Measurements from ENCODE around the gene AFAP1L2. TPM values are rescaled to one million over a fixed set of nuclear protein-coding genes. Genes with fewer than 3 reads are reported as not detected.

The AFAP1L2 gene
- total RNA-seq, 4 donors from 2014 or later = 3.7 to 18.8 (median 4.5) TPM

- TF ChIP-seq, protein P1, sequence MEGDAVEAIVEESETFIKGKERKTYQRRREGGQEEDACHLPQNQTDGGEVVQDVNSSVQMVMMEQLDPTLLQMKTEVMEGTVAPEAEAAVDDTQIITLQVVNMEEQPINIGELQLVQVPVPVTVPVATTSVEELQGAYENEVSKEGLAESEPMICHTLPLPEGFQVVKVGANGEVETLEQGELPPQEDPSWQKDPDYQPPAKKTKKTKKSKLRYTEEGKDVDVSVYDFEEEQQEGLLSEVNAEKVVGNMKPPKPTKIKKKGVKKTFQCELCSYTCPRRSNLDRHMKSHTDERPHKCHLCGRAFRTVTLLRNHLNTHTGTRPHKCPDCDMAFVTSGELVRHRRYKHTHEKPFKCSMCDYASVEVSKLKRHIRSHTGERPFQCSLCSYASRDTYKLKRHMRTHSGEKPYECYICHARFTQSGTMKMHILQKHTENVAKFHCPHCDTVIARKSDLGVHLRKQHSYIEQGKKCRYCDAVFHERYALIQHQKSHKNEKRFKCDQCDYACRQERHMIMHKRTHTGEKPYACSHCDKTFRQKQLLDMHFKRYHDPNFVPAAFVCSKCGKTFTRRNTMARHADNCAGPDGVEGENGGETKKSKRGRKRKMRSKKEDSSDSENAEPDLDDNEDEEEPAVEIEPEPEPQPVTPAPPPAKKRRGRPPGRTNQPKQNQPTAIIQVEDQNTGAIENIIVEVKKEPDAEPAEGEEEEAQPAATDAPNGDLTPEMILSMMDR (IDR thresholded peaks at IDR 0.05) = no peak
- ATAC-seq (ENCODE audit: low FRiP score) = no peak
These were observed 151.4 kb downstream of the AFAP1L2 start for GRCh38 chr10:114252883-114253282.

DNA sequence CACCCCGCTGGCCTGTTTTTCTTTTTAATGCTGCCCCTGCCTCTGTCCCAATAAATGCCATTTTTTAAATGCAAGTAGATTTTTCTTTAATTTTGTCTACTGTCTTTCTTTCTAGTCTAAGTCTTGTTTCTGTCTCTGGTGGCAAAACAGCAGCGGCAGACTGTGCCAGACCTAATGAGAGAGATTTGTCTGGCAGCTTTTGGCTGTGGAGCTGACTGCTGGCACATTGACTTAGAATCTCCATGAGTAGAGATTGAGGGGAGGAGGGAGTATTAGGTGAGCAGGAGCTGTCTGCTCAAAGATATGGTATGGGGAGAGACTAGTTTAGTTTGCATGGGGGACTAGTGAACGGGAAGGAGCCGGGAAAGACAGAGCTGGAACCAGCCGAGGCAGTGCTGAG, 152.2 kb downstream of the AFAP1L2 start:
- ATAC-seq (ENCODE audit: low FRiP score) = no peak
- TF ChIP-seq, protein P1 (IDR thresholded peaks at IDR 0.05) = no peak
- DNase-seq (ENCODE audit: low spot score) = no peak

More at GRCh38 chr10:114252883-114253282, 151.4 kb downstream of the AFAP1L2 start:
- DNase-seq (ENCODE audit: low spot score) = no peak

DNA sequence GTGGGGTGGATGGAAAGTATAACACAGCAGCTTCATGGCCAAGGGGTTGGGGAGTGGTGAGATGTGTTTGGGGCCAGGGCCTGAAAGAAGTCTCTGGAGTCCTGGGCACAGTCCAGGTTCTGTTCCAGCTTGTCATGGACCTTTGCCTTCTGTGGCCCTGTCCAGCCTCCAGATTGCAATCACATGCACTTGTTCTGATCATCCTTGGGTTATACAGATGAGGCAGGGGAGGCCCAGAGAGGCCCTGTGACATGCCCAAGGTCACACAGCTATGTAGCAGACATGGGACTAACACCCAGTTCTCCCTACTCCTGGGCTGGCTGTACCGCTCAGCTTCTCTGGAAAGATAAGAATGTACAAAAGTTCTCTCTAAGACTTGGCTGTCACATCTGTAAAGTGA, 153.6 kb downstream of the AFAP1L2 start:
- ATAC-seq (ENCODE audit: low FRiP score) (no peak), DNase-seq (ENCODE audit: low spot score) (no peak)
- TF ChIP-seq, protein P1 (IDR thresholded peaks at IDR 0.05) = no peak

DNA sequence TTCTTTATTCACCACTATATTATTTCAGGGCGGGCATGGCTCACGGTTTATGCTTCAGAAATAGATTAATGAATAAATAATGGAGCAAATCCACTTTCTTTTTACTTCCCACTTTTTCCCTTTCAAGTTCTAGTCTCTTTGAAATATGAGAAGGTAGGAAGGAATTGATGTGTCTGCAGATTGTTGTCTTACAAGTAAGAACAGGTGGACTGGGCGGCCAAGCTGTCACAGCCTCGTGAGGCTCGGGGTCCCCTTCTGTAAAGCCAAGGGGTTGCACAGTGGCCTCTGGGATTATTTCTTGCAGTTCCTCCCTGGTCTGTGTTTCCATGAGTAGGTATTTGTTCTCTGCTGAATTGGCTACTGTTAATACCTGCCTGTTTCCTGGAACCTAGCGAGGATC, 154.1 kb downstream of the AFAP1L2 start:
- DNase-seq (ENCODE audit: low spot score) (no peak), ATAC-seq (ENCODE audit: low FRiP score) (no peak)
- TF ChIP-seq, protein P1 (IDR thresholded peaks at IDR 0.05) = no peak

GRCh38 chr10:114246679-114247305, 157.5 kb downstream of the AFAP1L2 start:
- TF ChIP-seq, protein P1 (IDR thresholded peaks at IDR 0.05) = no peak
- ATAC-seq (ENCODE audit: low FRiP score) (no peak), DNase-seq (ENCODE audit: low spot score) (no peak)

DNA sequence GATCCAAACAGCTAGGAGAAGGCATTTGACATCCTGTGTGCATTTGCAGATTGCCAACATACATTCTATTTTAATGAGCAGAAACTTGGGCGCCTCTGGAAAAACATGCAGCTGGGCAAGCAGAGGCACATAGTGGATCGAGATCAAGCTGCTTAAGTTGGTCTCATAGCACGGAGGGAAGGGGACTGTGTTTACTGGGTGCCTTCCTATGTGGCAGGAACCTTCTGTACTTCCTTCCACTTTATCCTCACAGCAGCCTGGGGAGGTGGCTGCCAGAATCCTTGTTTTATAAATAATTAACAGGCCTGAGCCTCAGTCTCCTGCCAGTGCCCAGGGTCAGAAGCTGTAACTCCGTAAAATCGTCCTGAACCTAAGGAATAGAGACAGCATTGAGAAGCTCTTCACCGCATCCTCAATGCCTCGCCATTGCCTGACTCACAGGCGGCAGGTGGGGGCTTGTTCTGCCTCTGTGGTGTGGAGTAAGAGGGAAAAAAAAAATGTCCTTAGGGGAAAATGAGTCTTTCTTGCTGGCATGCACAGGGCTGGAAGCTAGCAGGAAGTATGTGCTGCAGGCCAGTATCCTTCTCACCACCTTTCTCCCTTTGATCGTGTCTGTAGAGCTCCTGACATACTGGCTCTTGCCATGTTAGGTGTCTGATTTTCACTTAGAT, 159.0 kb downstream of the AFAP1L2 start:
- DNase-seq (ENCODE audit: low spot score) (no peak), ATAC-seq (ENCODE audit: low FRiP score) (no peak)
- TF ChIP-seq, protein P1 (IDR thresholded peaks at IDR 0.05) = no peak

Small RNA genes lying within 50 kb of the gene (small RNA-seq; reads per million reads assigned to genes)
- gene RN7SL384P = not detected

Other genes starting within 250 kb of the AFAP1L2 start
- 10 to 100 TPM; 14.5 to 31.8 (median 19.3) TPM for gene CCDC186, start 230.3 kb downstream of the AFAP1L2 start, total RNA-seq
- gene TDRD1, start 225.1 kb downstream of the AFAP1L2 start, total RNA-seq = under 1 TPM in 3 of 4 donors, not detected in 1; 0.24 to 0.46 (median 0.31) TPM
- gene VWA2, start 165.2 kb downstream of the AFAP1L2 start, total RNA-seq = 1 to 10 TPM in 1 of 4 donors, under 1 TPM in 2, not detected in 1; 0.09 to 1.4 (median 0.48) TPM